ENCODE results near the gene RNASE13.

DNA sequence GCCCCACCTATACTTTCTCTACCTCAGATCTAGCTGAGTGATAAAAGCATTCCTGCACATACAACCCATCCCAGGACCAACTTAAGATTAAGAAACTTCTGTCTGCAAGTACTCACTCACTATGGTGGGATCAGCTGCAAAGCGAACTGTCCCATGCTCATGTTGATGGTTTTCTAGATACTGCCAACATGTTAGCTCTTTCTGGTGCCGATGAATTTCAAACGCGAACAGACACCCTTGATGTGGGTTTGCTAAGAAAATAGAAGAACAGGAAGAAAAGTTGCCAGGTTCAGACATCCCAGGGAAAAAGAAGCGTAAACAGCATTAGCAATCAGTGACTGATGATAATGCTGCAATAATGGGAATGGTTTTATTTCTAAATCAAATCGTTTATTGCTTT, 37.0 kb downstream of the RNASE13 start:
- TF ChIP-seq, protein P1, sequence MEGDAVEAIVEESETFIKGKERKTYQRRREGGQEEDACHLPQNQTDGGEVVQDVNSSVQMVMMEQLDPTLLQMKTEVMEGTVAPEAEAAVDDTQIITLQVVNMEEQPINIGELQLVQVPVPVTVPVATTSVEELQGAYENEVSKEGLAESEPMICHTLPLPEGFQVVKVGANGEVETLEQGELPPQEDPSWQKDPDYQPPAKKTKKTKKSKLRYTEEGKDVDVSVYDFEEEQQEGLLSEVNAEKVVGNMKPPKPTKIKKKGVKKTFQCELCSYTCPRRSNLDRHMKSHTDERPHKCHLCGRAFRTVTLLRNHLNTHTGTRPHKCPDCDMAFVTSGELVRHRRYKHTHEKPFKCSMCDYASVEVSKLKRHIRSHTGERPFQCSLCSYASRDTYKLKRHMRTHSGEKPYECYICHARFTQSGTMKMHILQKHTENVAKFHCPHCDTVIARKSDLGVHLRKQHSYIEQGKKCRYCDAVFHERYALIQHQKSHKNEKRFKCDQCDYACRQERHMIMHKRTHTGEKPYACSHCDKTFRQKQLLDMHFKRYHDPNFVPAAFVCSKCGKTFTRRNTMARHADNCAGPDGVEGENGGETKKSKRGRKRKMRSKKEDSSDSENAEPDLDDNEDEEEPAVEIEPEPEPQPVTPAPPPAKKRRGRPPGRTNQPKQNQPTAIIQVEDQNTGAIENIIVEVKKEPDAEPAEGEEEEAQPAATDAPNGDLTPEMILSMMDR (conservative IDR thresholded peaks at IDR 0.05): no peak
- no peak for TF ChIP-seq EZH2 (IDR thresholded peaks at IDR 0.05; ENCODE audit: low read depth)

Measured in PC-9 (cell line).